ENCODE measurements around the gene RFT1.
A peak's percentile ranks its signal among the peaks of the same experiment; 100 is the strongest.
"Not testable (repeated sequence)": the region's sequence is repeated elsewhere in the genome, so short reads cannot be mapped to it uniquely, and the experiment has no call there.

Gene RFT1

DNA sequence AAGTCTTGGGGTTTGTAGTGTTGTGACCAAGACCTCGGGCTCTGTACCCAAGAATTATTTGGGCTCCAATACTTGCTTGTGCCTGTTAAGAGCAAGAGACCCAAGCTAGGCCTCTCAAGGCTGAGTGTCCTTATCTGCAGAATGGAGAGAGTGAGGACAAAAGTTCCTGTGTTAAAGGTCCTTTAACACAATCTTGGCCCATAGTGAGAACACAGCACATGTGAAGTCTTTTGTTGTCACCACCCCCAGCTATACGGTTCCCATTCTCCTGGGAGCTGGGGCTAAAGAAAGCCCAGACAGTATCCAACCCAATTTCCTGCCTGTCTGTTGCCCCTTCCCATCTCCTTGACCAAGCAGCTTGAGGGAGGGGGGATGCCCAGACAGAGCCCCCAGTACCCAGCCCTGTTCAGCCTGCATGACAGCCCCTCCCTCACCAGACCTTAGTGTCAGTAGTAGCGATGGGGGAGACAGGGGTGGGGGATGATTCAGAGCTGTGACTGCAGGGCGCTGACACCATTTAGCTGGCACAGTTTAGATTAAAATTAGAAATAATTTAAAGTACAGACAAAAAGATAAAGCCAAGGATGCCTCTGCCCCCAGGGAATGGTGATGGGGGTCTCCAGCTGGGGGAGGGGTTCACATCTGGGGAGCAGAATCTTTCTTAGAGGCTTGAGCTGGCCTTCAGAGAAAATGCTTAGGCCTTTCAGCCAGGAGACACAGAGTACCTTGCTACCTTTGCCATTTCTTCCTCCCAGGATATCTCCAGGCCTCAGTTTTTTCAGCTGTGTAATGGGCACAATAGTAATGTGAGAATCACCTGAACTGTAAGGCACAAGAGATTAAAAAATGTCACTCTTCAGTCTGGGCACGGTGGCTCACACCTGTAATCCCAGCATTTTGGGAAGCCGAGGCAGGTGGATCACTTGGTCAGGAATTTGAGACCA, 33.5 kb upstream of the RFT1 start:
- DNase-seq (ENCODE audit: low read depth in 4 of 4, low spot score in 1 of 4): no peak

GRCh38 chr3:53162672-53163443, 32.6 kb upstream of the RFT1 start:
- peak in 1 of 4 experiments; percentile 17 for DNase-seq (ENCODE audit: low read depth in 4 of 4, low spot score in 1 of 4)

- peak in 2 of 4 experiments; percentile 15 to 23 for DNase-seq (ENCODE audit: low read depth in 4 of 4, low spot score in 1 of 4)
Observed at GRCh38 chr3:53161820-53162671, 31.8 kb upstream of the RFT1 start.

DNA sequence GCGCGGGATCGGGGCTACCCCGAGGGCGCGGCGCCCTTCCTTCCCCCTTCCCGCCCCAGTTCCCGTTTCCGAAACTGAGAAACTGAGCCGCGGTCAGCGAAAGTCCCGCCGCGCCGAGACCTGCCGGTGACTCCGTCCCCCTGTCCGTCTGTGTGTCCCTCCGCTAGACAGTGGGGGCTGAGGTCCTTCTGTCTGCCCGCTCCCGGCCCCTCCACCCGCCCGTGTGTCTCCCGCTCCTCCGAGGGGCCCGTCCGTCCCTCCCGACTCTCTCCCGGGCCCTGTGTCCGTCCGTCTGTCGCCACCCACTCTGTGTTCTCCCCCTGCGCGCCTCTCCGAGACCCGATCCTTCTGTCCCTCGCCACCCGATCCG, 31.2 kb upstream of the RFT1 start:
- no peak for DNase-seq (ENCODE audit: low read depth in 4 of 4, low spot score in 1 of 4)

GRCh38 chr3:53160660-53161449, 30.6 kb upstream of the RFT1 start, which contains the start of gene PRKCD:
Gene PRKCD, plus strand, starts transcription at chr3:53161209. Its CDS starts 17,214 bp downstream, at chr3:53178423.
- DNase-seq (ENCODE audit: low read depth in 4 of 4, low spot score in 1 of 4): peak; percentile 55 to 77 (median 65)

DNA sequence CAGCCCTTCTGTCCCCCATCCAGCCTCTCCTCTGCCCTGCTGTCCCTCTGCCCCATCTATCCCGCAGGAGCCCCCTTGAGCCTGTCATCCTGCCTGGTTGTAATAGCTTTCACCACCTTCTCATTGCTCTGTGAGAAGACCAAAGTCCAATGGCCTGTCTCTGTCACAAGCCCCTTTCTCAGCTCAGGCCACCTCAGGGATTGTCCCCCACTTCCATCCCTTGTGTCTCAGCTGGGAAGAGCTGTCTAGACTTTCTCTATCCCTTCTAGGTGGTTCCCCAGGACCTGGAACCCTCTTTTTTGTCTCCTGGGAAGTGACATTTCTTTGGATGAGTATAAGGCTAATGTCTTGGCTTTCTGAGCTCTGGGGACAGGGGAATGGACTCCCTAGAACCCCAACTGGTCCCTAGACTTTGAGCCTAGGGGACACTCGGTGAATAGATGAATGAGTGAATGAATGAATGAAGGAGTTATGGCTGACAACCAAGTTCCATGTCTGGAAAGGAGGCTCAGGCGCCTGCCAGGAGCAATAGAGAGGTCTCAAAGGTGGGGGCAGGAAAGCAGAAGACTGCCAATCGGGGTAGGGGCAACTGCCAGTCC, 29.9 kb upstream of the RFT1 start:
- no peak for DNase-seq (ENCODE audit: low read depth in 4 of 4, low spot score in 1 of 4)

DNA sequence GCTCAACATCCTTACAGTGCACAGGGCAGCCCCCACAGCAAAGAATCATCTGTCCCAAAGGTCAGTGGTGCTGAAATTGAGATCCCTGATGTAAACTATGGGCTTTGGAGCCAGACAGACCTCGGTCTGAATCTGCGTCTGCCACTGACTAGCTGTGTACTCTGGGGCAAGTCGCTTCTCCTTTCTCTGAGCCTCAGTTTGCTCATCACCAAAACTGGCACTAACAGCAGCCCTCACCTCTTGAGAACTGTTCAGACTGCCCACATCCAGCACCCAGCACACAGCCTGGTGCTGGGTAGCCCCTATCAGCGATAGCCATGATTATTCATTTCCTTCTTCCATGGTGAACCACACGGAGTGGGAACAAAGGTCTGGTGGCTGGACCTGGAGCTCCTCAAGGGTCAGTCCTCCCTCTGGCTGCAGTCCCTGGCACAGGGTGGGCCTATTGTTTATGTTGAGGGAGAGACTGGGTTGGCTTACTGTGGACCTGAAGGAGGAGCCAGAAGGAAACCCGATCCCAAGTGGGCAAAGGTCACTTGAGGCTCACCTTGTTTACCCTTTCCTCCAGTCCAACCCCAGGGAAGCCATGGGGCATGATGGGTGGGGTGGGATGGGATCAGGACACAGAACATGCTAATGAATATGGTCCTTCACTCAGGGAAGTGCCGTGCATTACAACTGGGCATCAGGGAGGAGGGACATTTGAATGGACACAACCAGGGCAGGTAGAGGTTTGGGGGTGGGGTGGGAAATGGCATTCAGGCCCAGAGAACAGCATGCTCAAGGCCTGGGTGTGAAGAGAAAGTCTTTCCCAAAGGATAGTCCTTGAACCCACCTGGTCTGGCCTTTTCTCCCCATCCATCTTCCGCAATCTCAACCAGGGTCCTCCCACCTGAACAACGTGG, 29.2 kb upstream of the RFT1 start:
- no peak for DNase-seq (ENCODE audit: low read depth in 4 of 4, low spot score in 1 of 4)

- DNase-seq (ENCODE audit: low read depth in 4 of 4, low spot score in 1 of 4): no peak
Observed at GRCh38 chr3:53158765-53159155, 28.5 kb upstream of the RFT1 start.

- DNase-seq (ENCODE audit: low read depth in 4 of 4, low spot score in 1 of 4): no peak
Observed at GRCh38 chr3:53157974-53158580, 27.8 kb upstream of the RFT1 start.

DNA sequence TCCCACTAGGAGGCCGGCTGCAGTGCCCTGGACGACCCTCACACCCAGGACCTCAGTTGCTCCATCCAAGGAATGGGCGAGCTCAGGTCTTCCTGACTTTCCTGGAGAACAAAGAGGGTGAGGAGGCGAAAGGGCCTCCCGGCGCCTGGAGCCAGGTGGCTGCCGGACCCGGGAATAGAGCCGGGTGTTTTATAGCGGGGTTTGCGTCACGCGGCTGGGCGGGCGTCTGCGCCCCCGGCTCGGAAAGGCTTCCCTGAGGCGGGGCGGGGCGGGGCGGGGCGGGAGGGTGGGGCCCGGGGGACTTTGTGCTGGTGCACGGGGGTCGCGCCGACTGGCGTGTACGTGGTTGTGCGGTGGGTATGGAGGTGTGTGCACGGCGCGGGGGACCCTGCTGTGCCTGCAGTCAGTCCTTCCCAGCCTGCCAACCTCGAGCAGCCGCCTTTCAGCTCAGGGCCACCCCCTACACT, 26.2 kb upstream of the RFT1 start:
- no peak for DNase-seq (ENCODE audit: low read depth in 4 of 4, low spot score in 1 of 4)

- DNase-seq (ENCODE audit: low read depth in 4 of 4, low spot score in 1 of 4): no peak
Observed at GRCh38 chr3:53155760-53156159, 25.5 kb upstream of the RFT1 start.

- no peak for DNase-seq (ENCODE audit: low read depth in 4 of 4, low spot score in 1 of 4)
Observed at GRCh38 chr3:53154881-53155285, 24.6 kb upstream of the RFT1 start.

DNA sequence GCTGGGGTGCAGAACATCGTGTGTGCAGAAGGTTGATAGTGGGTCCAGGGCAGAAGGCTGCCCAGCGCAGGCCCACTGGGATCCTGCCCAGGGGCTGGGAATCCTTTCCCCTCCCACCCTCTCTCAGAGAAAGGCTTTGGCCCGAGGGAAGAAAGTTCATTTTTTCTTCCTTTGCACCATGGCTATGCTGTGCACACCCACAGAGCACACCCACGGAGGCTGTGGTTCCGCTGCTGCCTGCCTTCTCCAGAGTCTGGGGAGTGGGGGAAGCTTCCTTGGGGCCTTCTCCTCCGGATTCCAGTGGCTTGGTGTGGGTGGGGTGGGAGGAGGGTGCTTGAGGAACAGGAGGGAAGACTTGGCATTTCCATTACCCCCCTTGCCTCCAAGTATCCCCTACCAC, 23.7 kb upstream of the RFT1 start:
- DNase-seq (ENCODE audit: low read depth in 4 of 4, low spot score in 1 of 4): no peak

DNA sequence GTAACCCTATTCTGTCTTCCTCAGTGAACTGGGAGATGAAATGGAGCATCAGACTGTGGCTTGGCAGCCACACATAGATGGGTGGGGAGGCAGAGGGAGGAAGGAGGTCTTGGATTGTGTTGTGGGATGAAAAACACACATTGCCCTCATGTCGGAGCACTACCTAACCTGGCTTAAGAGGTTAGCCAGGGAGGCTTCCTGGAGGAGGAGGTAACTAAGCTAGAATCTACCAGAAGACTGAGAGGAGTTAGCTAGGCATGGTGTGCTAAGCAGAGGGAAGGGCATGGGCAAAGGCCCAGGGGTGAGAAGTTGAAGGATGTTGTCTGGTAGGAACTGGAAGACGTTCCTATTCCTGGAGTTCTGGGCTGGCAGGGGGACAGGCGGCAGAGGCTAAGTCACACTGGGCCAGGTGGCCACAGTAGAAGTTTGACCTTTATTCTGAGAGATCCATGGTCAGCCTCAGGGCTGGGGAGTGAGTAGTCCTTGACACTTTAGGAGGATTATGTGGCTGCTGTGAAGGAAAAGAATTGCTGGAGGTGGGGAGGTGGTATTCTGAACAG, 23.1 kb upstream of the RFT1 start:
- no peak for DNase-seq (ENCODE audit: low read depth in 4 of 4, low spot score in 1 of 4)

GRCh38 chr3:53151870-53152660, 21.8 kb upstream of the RFT1 start:
- no peak for DNase-seq (ENCODE audit: low read depth in 4 of 4, low spot score in 1 of 4)

DNA sequence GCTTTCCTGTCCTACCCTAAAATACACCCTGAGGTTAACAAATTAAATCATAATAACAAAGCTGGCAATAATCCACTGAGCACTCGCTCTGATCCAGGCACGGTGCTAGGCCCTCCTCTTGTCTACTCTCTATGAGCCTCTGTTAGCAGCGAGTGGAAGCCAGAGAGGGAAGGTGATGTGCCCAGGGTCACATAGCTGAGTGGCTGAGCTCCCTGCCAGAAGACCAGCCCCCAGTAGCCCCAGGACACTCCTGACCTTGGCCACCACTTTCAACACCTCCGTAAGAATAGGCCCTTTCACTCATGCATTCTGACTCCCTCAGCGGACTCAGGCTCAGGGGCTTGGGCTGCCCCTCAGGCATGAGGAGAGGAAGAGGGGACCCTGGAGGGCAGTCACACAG, 21.2 kb upstream of the RFT1 start:
- DNase-seq (ENCODE audit: low read depth in 4 of 4, low spot score in 1 of 4): no peak

- DNase-seq (ENCODE audit: low read depth in 4 of 4, low spot score in 1 of 4): not testable (repeated sequence)
Observed at GRCh38 chr3:53151086-53151438, 20.8 kb upstream of the RFT1 start.

All from stimulated activated CD4-positive, alpha-beta T cell treated with anti-CD3 and anti-CD28 coated beads, Interleukin-1b, Interleukin-23, amount 100 ng/mL, for 24 hours (primary cell).